Measurements from ENCODE around the gene PEAK3. TPM values are rescaled to one million over a fixed set of nuclear protein-coding genes. Genes with fewer than 3 reads are reported as not detected.

PEAK3 gene
- total RNA-seq, 1 donor from 2014 or later: 0.51 TPM

DNA sequence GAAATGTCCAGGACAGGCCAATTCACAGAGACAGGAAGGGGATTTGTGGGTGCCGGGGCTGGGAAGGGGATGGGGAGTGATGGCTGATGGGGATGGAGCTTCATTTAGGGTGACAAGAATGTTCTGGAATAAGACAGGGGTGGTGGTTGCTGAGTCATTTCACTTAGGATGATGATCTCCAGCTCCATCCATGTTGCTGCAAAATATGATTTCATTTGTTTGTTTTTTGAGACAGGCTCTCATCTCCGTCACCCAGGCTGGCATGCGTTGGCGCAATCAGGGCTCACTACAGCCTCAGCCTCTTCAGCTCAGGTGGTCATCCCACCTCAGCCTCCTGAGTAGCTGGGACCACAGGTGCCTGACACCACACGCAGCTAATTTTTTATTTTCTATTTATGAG is 22.6 kb downstream of the PEAK3 start:
- peaks cover 7% of the 10 kb centered on the region for H3K4me1 Mint-ChIP-seq (ENCODE audit: unreplicated experiment)
- TF ChIP-seq, protein P1, sequence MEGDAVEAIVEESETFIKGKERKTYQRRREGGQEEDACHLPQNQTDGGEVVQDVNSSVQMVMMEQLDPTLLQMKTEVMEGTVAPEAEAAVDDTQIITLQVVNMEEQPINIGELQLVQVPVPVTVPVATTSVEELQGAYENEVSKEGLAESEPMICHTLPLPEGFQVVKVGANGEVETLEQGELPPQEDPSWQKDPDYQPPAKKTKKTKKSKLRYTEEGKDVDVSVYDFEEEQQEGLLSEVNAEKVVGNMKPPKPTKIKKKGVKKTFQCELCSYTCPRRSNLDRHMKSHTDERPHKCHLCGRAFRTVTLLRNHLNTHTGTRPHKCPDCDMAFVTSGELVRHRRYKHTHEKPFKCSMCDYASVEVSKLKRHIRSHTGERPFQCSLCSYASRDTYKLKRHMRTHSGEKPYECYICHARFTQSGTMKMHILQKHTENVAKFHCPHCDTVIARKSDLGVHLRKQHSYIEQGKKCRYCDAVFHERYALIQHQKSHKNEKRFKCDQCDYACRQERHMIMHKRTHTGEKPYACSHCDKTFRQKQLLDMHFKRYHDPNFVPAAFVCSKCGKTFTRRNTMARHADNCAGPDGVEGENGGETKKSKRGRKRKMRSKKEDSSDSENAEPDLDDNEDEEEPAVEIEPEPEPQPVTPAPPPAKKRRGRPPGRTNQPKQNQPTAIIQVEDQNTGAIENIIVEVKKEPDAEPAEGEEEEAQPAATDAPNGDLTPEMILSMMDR (IDR thresholded peaks at IDR 0.05): no peak
- H3K36me3 Mint-ChIP-seq (ENCODE audit: unreplicated experiment): no peaks in the 10 kb centered on the region
- H3K27me3 Mint-ChIP-seq (ENCODE audit: unreplicated experiment): no peaks in the 10 kb centered on the region
- no peaks in the 10 kb centered on the region for H3K9me3 Mint-ChIP-seq (ENCODE audit: unreplicated experiment)
- no peak overlapping the region for H3K4me3 Mint-ChIP-seq (ENCODE audit: unreplicated experiment)
- no peak for DNase-seq (ENCODE audit: extremely low spot score, unreplicated experiment)
- H3K27ac Mint-ChIP-seq (ENCODE audit: unreplicated experiment): no peak overlapping the region

DNA sequence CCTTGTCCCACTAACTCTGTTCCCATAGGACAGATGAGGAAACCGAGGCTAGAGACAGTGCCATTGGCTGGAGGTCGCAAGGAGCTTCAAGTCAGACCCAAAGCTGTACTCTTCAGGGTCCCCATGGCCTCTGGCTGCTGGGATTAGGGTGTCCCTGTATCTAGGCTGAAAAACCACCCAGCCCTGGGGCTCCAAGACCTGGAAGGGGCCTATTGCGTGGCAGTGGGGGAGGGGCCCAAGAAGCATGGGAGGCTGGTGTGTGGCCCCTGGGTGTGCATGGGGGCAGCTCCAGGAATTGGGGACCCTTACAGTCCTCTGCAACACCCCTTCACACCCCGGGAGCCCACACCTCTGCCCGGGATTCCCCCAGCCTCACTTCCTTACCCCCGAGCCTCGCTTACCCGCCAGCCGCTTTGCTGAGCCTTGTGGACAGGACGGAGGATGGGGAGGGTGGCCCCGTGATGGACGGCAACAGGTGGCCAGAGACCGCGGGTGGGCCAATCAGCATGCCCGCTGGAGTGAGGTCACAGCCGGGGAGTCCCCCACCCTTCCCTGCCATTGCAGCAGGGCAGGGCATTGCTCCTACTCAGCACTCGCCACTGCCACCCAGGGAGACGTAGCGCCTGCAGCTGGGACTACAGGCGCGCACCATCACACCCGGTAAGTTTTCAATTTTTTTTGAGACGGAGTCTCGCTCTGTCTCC is 25.8 kb downstream of the PEAK3 start, which contains the start of gene JSRP1:
Gene JSRP1 (minus strand): TSS at position 436 of the 704 bp plus-strand sequence. CDS start 1,103 bp downstream, outside the sequence.
- TF ChIP-seq, protein P1 (IDR thresholded peaks at IDR 0.05): no peak
- Mint-ChIP-seq H3K4me1 (ENCODE audit: unreplicated experiment) (peaks cover 13% of the 10 kb centered on the region), H3K9me3 (ENCODE audit: unreplicated experiment) (no peaks in the 10 kb centered on the region), H3K27me3 (ENCODE audit: unreplicated experiment) (no peaks in the 10 kb centered on the region), H3K36me3 (ENCODE audit: unreplicated experiment) (no peaks in the 10 kb centered on the region), H3K4me3 (ENCODE audit: unreplicated experiment) (no peak within 1 kb of the TSS), H3K27ac (ENCODE audit: unreplicated experiment) (no peak within 1 kb of the TSS)
- no peak for DNase-seq (ENCODE audit: extremely low spot score, unreplicated experiment)

DNA sequence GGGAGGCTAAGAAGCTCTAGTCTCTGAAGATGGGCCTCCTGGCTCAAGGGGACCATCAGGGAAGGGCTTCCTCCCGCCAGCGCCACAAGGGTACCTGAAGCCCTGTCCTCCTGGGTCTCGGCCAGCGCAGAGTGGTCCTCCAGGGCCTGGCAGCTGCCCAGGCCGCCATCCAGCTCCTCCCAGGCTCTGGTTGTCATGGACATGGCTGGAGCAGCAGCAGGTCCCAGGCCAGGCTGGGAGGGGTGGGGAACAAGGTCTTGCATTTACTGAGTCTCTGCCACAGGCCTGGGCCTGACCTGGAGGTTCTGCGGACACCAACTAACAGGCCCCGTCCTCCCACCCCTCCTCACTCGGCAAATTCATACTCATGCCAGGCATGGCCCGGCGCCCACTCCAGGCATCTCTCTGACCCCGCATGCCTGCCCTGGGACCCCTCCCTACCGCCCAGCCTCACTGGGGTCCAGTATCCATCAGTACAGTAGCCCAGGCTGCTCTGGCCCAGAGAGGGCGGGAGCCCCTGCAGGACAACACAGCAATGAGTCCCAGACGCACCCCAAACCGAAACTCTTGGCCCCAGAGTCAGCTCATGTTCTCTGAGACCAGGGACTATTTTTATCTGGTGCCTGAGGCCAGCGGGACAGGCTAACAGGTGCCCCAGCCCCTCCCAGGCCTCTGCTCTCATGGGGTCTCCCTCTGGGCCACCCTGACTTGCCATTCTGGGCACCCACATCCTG is 26.7 kb downstream of the PEAK3 start:
- no peaks in the 10 kb centered on the region for H3K27me3 Mint-ChIP-seq (ENCODE audit: unreplicated experiment)
- no peaks in the 10 kb centered on the region for H3K9me3 Mint-ChIP-seq (ENCODE audit: unreplicated experiment)
- H3K4me3 Mint-ChIP-seq (ENCODE audit: unreplicated experiment): no peak overlapping the region
- TF ChIP-seq, protein P1 (IDR thresholded peaks at IDR 0.05): no peak
- H3K27ac Mint-ChIP-seq (ENCODE audit: unreplicated experiment): no peak overlapping the region
- no peaks in the 10 kb centered on the region for H3K36me3 Mint-ChIP-seq (ENCODE audit: unreplicated experiment)
- DNase-seq (ENCODE audit: extremely low spot score, unreplicated experiment): no peak
- H3K4me1 Mint-ChIP-seq (ENCODE audit: unreplicated experiment): peaks cover 10% of the 10 kb centered on the region

DNA sequence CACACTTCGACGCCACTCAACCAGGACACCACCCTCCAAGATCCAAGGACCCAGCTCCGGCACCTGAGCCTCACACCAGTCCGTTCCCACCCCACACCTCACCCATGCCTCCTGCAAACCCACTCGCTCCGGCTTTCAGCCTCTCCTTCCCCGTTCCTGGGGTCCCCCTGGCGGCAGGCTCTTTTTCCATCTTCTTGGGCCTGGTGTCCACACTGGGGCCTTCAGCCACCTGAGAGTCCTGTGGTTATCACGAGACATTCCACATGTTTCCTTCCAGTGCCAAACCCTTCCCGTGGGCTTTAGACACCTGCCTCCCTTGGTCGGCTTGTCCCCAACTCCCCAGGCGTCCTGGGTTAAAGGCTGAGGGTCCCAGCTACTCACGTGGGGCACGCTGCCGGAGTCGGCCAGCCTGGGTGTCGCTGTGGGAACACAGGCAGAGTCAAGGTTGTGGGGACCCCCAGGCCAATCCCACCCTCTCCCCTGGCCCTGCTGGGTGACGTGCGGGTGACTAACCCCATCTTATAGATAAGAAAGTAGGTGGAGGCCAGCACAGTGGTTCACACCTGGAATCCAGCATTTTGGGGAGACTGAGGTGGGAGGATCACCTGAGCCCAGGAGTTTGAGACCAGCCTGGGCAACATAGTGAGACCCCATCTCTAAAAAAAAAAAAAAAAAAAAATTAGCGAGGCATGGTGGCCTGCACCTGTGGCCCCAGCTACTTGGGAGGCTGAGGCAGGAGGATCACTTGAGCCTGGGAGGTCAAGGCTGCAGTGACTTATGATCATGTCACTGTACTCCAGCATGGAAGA is 27.7 kb downstream of the PEAK3 start:
- H3K27ac Mint-ChIP-seq (ENCODE audit: unreplicated experiment): no peak overlapping the region
- H3K36me3 Mint-ChIP-seq (ENCODE audit: unreplicated experiment): no peaks in the 10 kb centered on the region
- TF ChIP-seq, protein P1 (IDR thresholded peaks at IDR 0.05): peak; percentile 48
- no peaks in the 10 kb centered on the region for H3K27me3 Mint-ChIP-seq (ENCODE audit: unreplicated experiment)
- H3K4me1 Mint-ChIP-seq (ENCODE audit: unreplicated experiment): peaks cover 6% of the 10 kb centered on the region
- no peak for DNase-seq (ENCODE audit: extremely low spot score, unreplicated experiment)
- no peak overlapping the region for H3K4me3 Mint-ChIP-seq (ENCODE audit: unreplicated experiment)
- H3K9me3 Mint-ChIP-seq (ENCODE audit: unreplicated experiment): no peaks in the 10 kb centered on the region
